ENCODE measurements around the gene SLC5A9.
"Not testable (repeated sequence)": the region's sequence is repeated elsewhere in the genome, so short reads cannot be mapped to it uniquely, and the experiment has no call there.

SLC5A9 gene

GRCh38 chr1:48245106-48245505, 22.6 kb downstream of the SLC5A9 start:
- DNase-seq, result no peak

GRCh38 chr1:48246727-48247126, 24.2 kb downstream of the SLC5A9 start:
- no peak for DNase-seq

- DNase-seq, result no peak
These were observed 25.8 kb downstream of the SLC5A9 start for GRCh38 chr1:48248356-48248755.

- no peak for DNase-seq
These were observed 27.4 kb downstream of the SLC5A9 start for GRCh38 chr1:48249868-48250267.

- peak in 1 of 2 experiments; percentile 31 for DNase-seq
These were observed 28.1 kb downstream of the SLC5A9 start for GRCh38 chr1:48250572-48250971.

GRCh38 chr1:48251323-48251722, 28.8 kb downstream of the SLC5A9 start:
- DNase-seq, result no peak

GRCh38 chr1:48251821-48252220, 29.3 kb downstream of the SLC5A9 start:
- DNase-seq, result no peak

GRCh38 chr1:48254254-48254653, 31.7 kb downstream of the SLC5A9 start:
- DNase-seq, result no peak

GRCh38 chr1:48258106-48258505, 35.6 kb downstream of the SLC5A9 start:
- no peak for DNase-seq

- DNase-seq, result no peak
These were observed 39.4 kb downstream of the SLC5A9 start for GRCh38 chr1:48261881-48262400.

GRCh38 chr1:48263041-48263440, 40.5 kb downstream of the SLC5A9 start:
- DNase-seq, result no peak

GRCh38 chr1:48266576-48266975, 44.1 kb downstream of the SLC5A9 start:
- DNase-seq, result no peak

GRCh38 chr1:48277437-48277836, 54.9 kb downstream of the SLC5A9 start:
- DNase-seq, result not testable (repeated sequence)

GRCh38 chr1:48282329-48282728, 59.8 kb downstream of the SLC5A9 start:
- not testable (repeated sequence) for DNase-seq

- peak; percentile 3 to 56 for DNase-seq
These were observed 62.3 kb downstream of the SLC5A9 start for GRCh38 chr1:48284696-48285420.

GRCh38 chr1:48285525-48285924, 63.0 kb downstream of the SLC5A9 start:
- DNase-seq, result no peak

GRCh38 chr1:48291421-48291820, 68.9 kb downstream of the SLC5A9 start:
- no peak for DNase-seq

GRCh38 chr1:48292706-48293105, 70.2 kb downstream of the SLC5A9 start:
- no peak for DNase-seq

- not testable (repeated sequence) for DNase-seq
These were observed 71.6 kb downstream of the SLC5A9 start for GRCh38 chr1:48294094-48294493.

- DNase-seq, result no peak
These were observed 72.1 kb downstream of the SLC5A9 start for GRCh38 chr1:48294656-48295055.
